ENCODE data around the gene CFAP90. TPM values are rescaled to one million over a fixed set of nuclear protein-coding genes. Genes with fewer than 3 reads are reported as not detected.

Gene CFAP90
- polyA plus RNA-seq, 2 of the 4 experiments (the other 2 are of a cell fraction) = 0.17 to 0.25 TPM

GRCh38 chr5:7849681-7850394 lies 1.1 kb downstream of the CFAP90 start:
- H3K9me3 ChIP-seq = no peaks in the 10 kb centered on the region; the same call in 2 of the 3 replicates
- TF ChIP-seq TP53 (CRISPR knock-in tag; IDR thresholded peaks at IDR 0.05) (no peak), ZSCAN20 (CRISPR knock-in tag; IDR thresholded peaks at IDR 0.05) (no peak), SREBF2 (IDR thresholded peaks at IDR 0.05) (no peak), CTCF (IDR thresholded peaks at IDR 0.05) (peak; percentile 16; the same call in 1 of the 3 replicates), HES2 (IDR thresholded peaks at IDR 0.05) (no peak), EP300 (IDR thresholded peaks at IDR 0.05) (no peak)
- ATAC-seq (peak; percentile 79 to 80), FAIRE-seq (no peak), DNase-seq (ENCODE audit: low read depth in 1 of 2, low spot score in 1 of 2) (peak in 1 of 2 experiments; percentile 16)
- peak overlapping the region; percentile 88 for H3K4me2 ChIP-seq
- H3K4me3 ChIP-seq = peak overlapping the region; percentile 64
- ChIA-PET POLR2A (no interaction called here), CTCF (interaction anchor here (0.8 to 1.4 kb wide), 6 partner anchors 8 to 353 kb away, joined by 3 to 6 read pairs (median 3); no protein-coding TSS in a partner anchor)
- no peaks in the 10 kb centered on the region for H3K4me1 ChIP-seq
- WGBS (ENCODE audit: missing lambda C conversion rate) = 31% methylated on average over 10 of the region's 44 CpGs
- peak overlapping the region in 1 of 2 experiments; percentile 73; a peak in 3 of 6 replicates for H3K27ac ChIP-seq

GRCh38 chr5:7848296-7848695 lies 2.6 kb downstream of the CFAP90 start:
- H3K9me3 ChIP-seq = no peaks in the 10 kb centered on the region
- WGBS (ENCODE audit: missing lambda C conversion rate) = 52% methylated on average over 2 of the region's 2 CpGs
- TF ChIP-seq FOXS1 (CRISPR knock-in tag; IDR thresholded peaks at IDR 0.05) (no peak), NFE2L2 (conservative IDR thresholded peaks at IDR 0.05; ENCODE audit: low read length) (no peak), HEYL (CRISPR knock-in tag; IDR thresholded peaks at IDR 0.05) (no peak), ELK1 (IDR thresholded peaks at IDR 0.05; ENCODE audit: low read depth, low read length) (no peak), NPAS2 (CRISPR knock-in tag; IDR thresholded peaks at IDR 0.05; ENCODE audit: borderline replicate concordance) (no peak), GATA3 (IDR thresholded peaks at IDR 0.05; ENCODE audit: borderline replicate concordance) (no peak), FOSB (CRISPR knock-in tag; IDR thresholded peaks at IDR 0.05) (no peak), CBX2 (IDR thresholded peaks at IDR 0.05; ENCODE audit: borderline replicate concordance, low read depth) (no peak), RAD21 (conservative IDR thresholded peaks at IDR 0.05 in 1 of 2, IDR thresholded peaks at IDR 0.05 in 1 of 2) (no peak), MAX (IDR thresholded peaks at IDR 0.05) (no peak), POLR2A (IDR thresholded peaks at IDR 0.05; ENCODE audit: low read length) (no peak), ZFP36 (IDR thresholded peaks at IDR 0.05; ENCODE audit: borderline replicate concordance, partially characterized antibody) (no peak)
- no peak for FAIRE-seq
- no peaks in the 10 kb centered on the region for H3K4me1 ChIP-seq
- ChIA-PET POLR2A (no interaction called here), CTCF (no interaction called here)
- H3K4me3 ChIP-seq = no peak overlapping the region
- ATAC-seq = no peak
- no peak overlapping the region for H3K4me2 ChIP-seq
- no peak overlapping the region for H3K27ac ChIP-seq
- DNase-seq (ENCODE audit: low read depth in 1 of 2, low spot score in 1 of 2) = no peak

- 21% methylated on average over 5 of the region's 5 CpGs for WGBS (ENCODE audit: missing lambda C conversion rate)
- Histone ChIP-seq H3K4me3 (no peak overlapping the region), H3K4me2 (no peak overlapping the region), H3K9me3 (no peaks in the 10 kb centered on the region), H3K4me1 (no peaks in the 10 kb centered on the region), H3K27ac (no peak overlapping the region)
- ChIA-PET POLR2A (no interaction called here), CTCF (interaction anchor here (1.4 to 1.5 kb wide), 2 partner anchors 24 to 39 kb away, joined by 3 to 4 read pairs; no protein-coding TSS in a partner anchor)
- no peak for DNase-seq (ENCODE audit: low read depth in 1 of 2, low spot score in 1 of 2)
- no peak for FAIRE-seq
- no peak for ATAC-seq
- TF ChIP-seq NPAS2 (CRISPR knock-in tag; IDR thresholded peaks at IDR 0.05; ENCODE audit: borderline replicate concordance) (no peak), MAFK (IDR thresholded peaks at IDR 0.05; ENCODE audit: partially characterized antibody) (no peak), CBX2 (IDR thresholded peaks at IDR 0.05; ENCODE audit: borderline replicate concordance, low read depth) (no peak), KDM1A (IDR thresholded peaks at IDR 0.05; ENCODE audit: low read depth) (no peak), ZFP36 (IDR thresholded peaks at IDR 0.05; ENCODE audit: borderline replicate concordance, partially characterized antibody) (no peak), BCL3 (IDR thresholded peaks at IDR 0.05) (no peak), KDM5A (IDR thresholded peaks at IDR 0.05) (no peak), POLR2AphosphoS2 (conservative IDR thresholded peaks at IDR 0.05; ENCODE audit: low read length) (no peak), BHLHE40 (IDR thresholded peaks at IDR 0.05; ENCODE audit: low read depth, low read length) (no peak), HEYL (CRISPR knock-in tag; IDR thresholded peaks at IDR 0.05) (no peak), JUNB (IDR thresholded peaks at IDR 0.05) (no peak), PHF8 (IDR thresholded peaks at IDR 0.05; ENCODE audit: borderline replicate concordance, low read depth) (no peak), HOXB5 (CRISPR knock-in tag; IDR thresholded peaks at IDR 0.05) (no peak), HMGXB4 (CRISPR knock-in tag; IDR thresholded peaks at IDR 0.05; ENCODE audit: borderline replicate concordance) (no peak)
Measured at GRCh38 chr5:7846327-7846726, 4.6 kb downstream of the CFAP90 start.
